Pancreas (tissue), 10 donors: ENCODE data around the gene OPA1. TPM values are rescaled to one million over a fixed set of nuclear protein-coding genes. Genes with fewer than 3 reads are reported as not detected.

ENCODE experiments used
- ATAC-seq, 4 donors: fragments of 200-7000 bp; cut with Tn5 transposase; one replicate each; pipeline versions ENCODE4 v1.8.0 to v1.9.1; 2020; ENCODE audit warnings: mild to moderate bottlenecking in 4 of 4, moderate library complexity in 4 of 4
- DNase-seq, 6 donors: peaks; one replicate each; pipeline ENCODE4 v3.0.0-alpha.2; 2020
- FAIRE-seq: peaks from 2 replicates; lab custom pipeline; 2012; peaks lifted over from hg19 to GRCh38; lab: Jason Lieb, UNC
- H3K27ac ChIP-seq, 4 donors: fragments of 200-600 bp; sonication (generic); 1 replicate in 3 of 4; 2 replicates in 1 of 4; pipeline versions ENCODE4 v1.5.0 to v1.8.0; 2020
- H3K27me3 ChIP-seq, 4 donors: fragments of 200-600 bp; one replicate each; pipeline ENCODE4 v1.8.0; 2021
- H3K36me3 ChIP-seq, 3 donors: fragments of 200-600 bp; sonication (generic) in 1 of 3; one replicate each; pipeline versions ENCODE4 v1.5.0 to v1.8.0; 2020 to 2021
- H3K4me1 ChIP-seq, 3 donors: fragments of 200-600 bp; one replicate each; pipeline ENCODE4 v1.8.0; 2021
- H3K4me3 ChIP-seq, 4 donors: fragments of 200-600 bp; sonication (generic) in 2 of 4; one replicate each; pipeline versions ENCODE4 v1.5.0 to v1.8.0; 2020 to 2021
- H3K9me3 ChIP-seq, 4 donors: fragments of 200-600 bp; one replicate each; pipeline ENCODE4 v1.8.0; 2021
- CTCF ChIP-seq, 4 donors: fragments of 200-600 bp; sonication (generic) in 3 of 4; IDR thresholded peaks; one replicate each; pipeline versions ENCODE4 v1.5.0 to v1.8.0; 2021; ENCODE audit warnings: antibody characterized with exemption in 4 of 4
- WGBS, 2 donors: extraction: QIAGEN DNeasy Blood & Tissue Kit; methylation state at CpG; one replicate each; pipeline ENCODE4 v1.1.7; 2013; 5-methylcytosine and 5-hydroxymethylcytosine counted together
- intact Hi-C, 3 donors: fragments of 100-400 bp; cut with DNase I; formaldehyde crosslinking; loops; one replicate each; pipeline versions ENCODE4 v1.11.1 to v1.14.2; 2022
- polyA plus RNA-seq, 2 donors: library from polyadenylated mRNA; stranded (reverse); fragments of 200-250 nt; gene quantifications; one replicate each; pipeline ENCODE4 v1.2.3, GENCODE V29; 2013
- total RNA-seq, 6 donors: library from RNA; stranded (reverse); fragmentation: NEBNext Ultra II Directional in 4 of 6; extraction: Animal tissue kit (Norgen Biotek cat#: 25700) in 4 of 6; gene quantifications; one replicate each; pipeline versions ENCODE4 v1.2.1 to v1.2.4, GENCODE V29; 2021 to 2023
- donor health status: healthy with polysubstance abuse.
- donor health status: DM: no; HTN: no; CAD: no; lungs with moderate emphysema.
- donor health status: DM: no; HTN: no; CAD: no.
- donor health status: control.
- donor health status: control.
- donor health status: Bipolar disorder and iron deficiency.
- donor health status: DM: yes; HTN: yes; CAD: no.
- donor health status: DM: no; HTN: no; CAD: no.
- donor health status: DM: no; HTN: no; CAD: no.
- donor health status: DM: yes; HTN: yes; CAD: no.

OPA1 gene
- total and polyA plus RNA-seq, 8 donors: 6.3 to 31.7 (median 23.7) TPM

- H3K36me3 ChIP-seq: no peaks in the 10 kb centered on the region
- H3K4me1 ChIP-seq: no peaks in the 10 kb centered on the region
- TF ChIP-seq CTCF (IDR thresholded peaks at IDR 0.05): no peak
- ATAC-seq (no peak), FAIRE-seq (no peak), DNase-seq (no peak)
- no peak overlapping the region for H3K4me3 ChIP-seq
- H3K9me3 ChIP-seq: no peaks in the 10 kb centered on the region
- H3K27ac ChIP-seq: no peak overlapping the region
- intact Hi-C loops: no loop called here
- 94 to 96% methylated on average over 9 of the region's 9 CpGs for WGBS, 2 donors
- no peaks in the 10 kb centered on the region for H3K27me3 ChIP-seq
These were observed 81.7 kb downstream of the OPA1 start for GRCh38 chr3:193674714-193675113.

- TF ChIP-seq CTCF (IDR thresholded peaks at IDR 0.05): no peak
- H3K27ac ChIP-seq: no peak overlapping the region
- no peaks in the 10 kb centered on the region for H3K36me3 ChIP-seq
- intact Hi-C loops: no loop called here
- H3K4me3 ChIP-seq: no peak overlapping the region
- no peaks in the 10 kb centered on the region for H3K9me3 ChIP-seq
- WGBS, 2 donors: 94 to 96% methylated on average over 5 of the region's 5 CpGs
- no peaks in the 10 kb centered on the region for H3K4me1 ChIP-seq
- FAIRE-seq: no peak
- DNase-seq: no peak
- ATAC-seq: no peak
- no peaks in the 10 kb centered on the region for H3K27me3 ChIP-seq
These were observed 84.7 kb downstream of the OPA1 start for GRCh38 chr3:193677734-193678133.

- ATAC-seq (no peak), DNase-seq (no peak), FAIRE-seq (no peak)
- 81% methylated on average over 2 of the region's 2 CpGs for WGBS, 2 donors
- H3K27ac ChIP-seq: no peak overlapping the region
- H3K36me3 ChIP-seq: no peaks in the 10 kb centered on the region
- TF ChIP-seq CTCF (IDR thresholded peaks at IDR 0.05): no peak
- H3K4me1 ChIP-seq: no peaks in the 10 kb centered on the region
- intact Hi-C loops: no loop called here
- H3K9me3 ChIP-seq: no peaks in the 10 kb centered on the region
- no peaks in the 10 kb centered on the region for H3K27me3 ChIP-seq
- no peak overlapping the region for H3K4me3 ChIP-seq
These were observed 87.2 kb downstream of the OPA1 start for GRCh38 chr3:193680220-193680619.

- no peak for FAIRE-seq
- Histone ChIP-seq H3K36me3 (no peaks in the 10 kb centered on the region), H3K4me1 (no peaks in the 10 kb centered on the region), H3K9me3 (no peaks in the 10 kb centered on the region), H3K27me3 (no peaks in the 10 kb centered on the region), H3K27ac (no peak overlapping the region), H3K4me3 (no peak overlapping the region)
- TF ChIP-seq CTCF (IDR thresholded peaks at IDR 0.05): no peak
- intact Hi-C loops: no loop called here
- DNase-seq: no peak
- ATAC-seq: no peak
- 44 to 66% methylated on average over 1 of the region's 1 CpG for WGBS, 2 donors
These were observed 88.6 kb downstream of the OPA1 start for GRCh38 chr3:193681631-193682030.

GRCh38 chr3:193686665-193687483, 93.9 kb downstream of the OPA1 start:
- Histone ChIP-seq H3K9me3 (no peaks in the 10 kb centered on the region), H3K4me1 (no peaks in the 10 kb centered on the region), H3K27ac (no peak overlapping the region), H3K27me3 (no peaks in the 10 kb centered on the region), H3K4me3 (no peak overlapping the region), H3K36me3 (peaks cover 0 to under 1% (median 0%) of the 10 kb centered on the region in 3 donors)
- WGBS, 2 donors: 90 to 94% methylated on average over 4 of the region's 4 CpGs
- intact Hi-C loops: no loop called here
- ATAC-seq (peak in 1 of 4 donors; percentile 40), DNase-seq (no peak), FAIRE-seq (no peak)
- TF ChIP-seq CTCF (IDR thresholded peaks at IDR 0.05): no peak
